PC-9 (cell line): ENCODE results near the gene H6PD. TPM values are rescaled to one million over a fixed set of nuclear protein-coding genes. Genes with fewer than 3 reads are reported as not detected.

Experiments
- BruUV-seq: library from RNA; stranded (reverse); fragments of 400-500 nt; replicated peaks from 2 replicates; lab custom pipeline; 2021; lab: Mats Ljungman, UMichigan
- CTCF ChIA-PET: fragments of 300-600 bp; sonication (Branson Sonifier 250); formaldehyde crosslinking; loops from one replicate; lab custom pipeline; 2022; ENCODE audit warnings: antibody characterized with exemption; lab: Charles Lee
- POLR2A ChIA-PET: fragments of 300-600 bp; sonication (Branson Sonifier 250); formaldehyde crosslinking; loops from one replicate; lab custom pipeline; 2022; ENCODE audit warnings: antibody characterized with exemption; ENCODE audit not compliant: unreplicated experiment; lab: Charles Lee
- DNase-seq, 2 experiments: peaks; one replicate each; pipeline versions ENCODE4 v3.0.0 to v3.0.0-alpha.2; 2015 to 2022; ENCODE audit warnings: mixed read lengths in 1 of 2
- H2AFZ ChIP-seq: fragments of 200-600 bp; sonication (generic); 2 replicates; pipeline ENCODE4 v1.8.1; 2017; ENCODE audit warnings: antibody characterized with exemption
- H3F3A ChIP-seq: fragments of 200-600 bp; sonication (generic); 2 replicates; pipeline ENCODE4 v1.8.1; 2017; ENCODE audit warnings: antibody characterized with exemption, mild to moderate bottlenecking, low read depth; ENCODE audit not compliant: insufficient read depth
- H3K27ac ChIP-seq: fragments of 200-600 bp; sonication (generic); 2 replicates; pipeline ENCODE4 v1.6.1; 2016; ENCODE audit warnings: mixed run types
- H3K27me3 ChIP-seq: fragments of 200-600 bp; sonication (generic); 2 replicates; pipeline ENCODE4 v1.6.1; 2016; ENCODE audit warnings: low read depth, mixed run types; ENCODE audit not compliant: insufficient read depth
- H3K36me3 ChIP-seq: fragments of 200-600 bp; sonication (generic); 2 replicates; pipeline ENCODE4 v1.6.1; 2016; ENCODE audit warnings: low read depth, mixed run types
- H3K4me1 ChIP-seq: fragments of 200-600 bp; sonication (generic); replicated peaks from 2 replicates; pipeline ENCODE4 v1.6.1; 2016; ENCODE audit warnings: mixed run types; ENCODE audit not compliant: insufficient read depth
- H3K4me2 ChIP-seq: fragments of 200-600 bp; sonication (generic); 2 replicates; pipeline ENCODE4 v1.6.1; 2017; ENCODE audit warnings: mixed run types
- H3K4me3 ChIP-seq: fragments of 200-600 bp; sonication (generic); 2 replicates; pipeline ENCODE4 v1.6.1; 2016; ENCODE audit warnings: mixed run types
- H3K79me2 ChIP-seq: fragments of 200-600 bp; sonication (generic); 2 replicates; pipeline ENCODE4 v1.6.1; 2017; ENCODE audit warnings: low read depth, mixed run types
- H3K9me2 ChIP-seq: fragments of 200-600 bp; sonication (generic); 2 replicates; pipeline ENCODE4 v1.8.1; 2017; ENCODE audit warnings: mild to moderate bottlenecking; ENCODE audit not compliant: insufficient read depth
- H3K9me3 ChIP-seq: fragments of 200-600 bp; sonication (generic); 2 replicates; pipeline ENCODE4 v1.8.1; 2016; ENCODE audit warnings: low read depth; ENCODE audit not compliant: insufficient read depth
- H4K20me1 ChIP-seq: fragments of 200-600 bp; sonication (generic); 2 replicates; pipeline ENCODE4 v1.8.1; 2017; ENCODE audit not compliant: insufficient read depth
- EZH2 ChIP-seq: fragments of 200-600 bp; sonication (generic); IDR thresholded peaks from 2 replicates; pipeline ENCODE4 v1.8.0; 2017; ENCODE audit warnings: antibody characterized with exemption, low read depth
- intact Hi-C: fragments of 100-400 bp; cut with micrococcal nuclease; formaldehyde crosslinking; loops from one replicate; pipeline ENCODE4 v1.10.0; 2022; ENCODE audit not compliant: unreplicated experiment
- total RNA-seq: library from RNA; stranded (reverse); gene quantifications from 2 replicates; pipeline ENCODE4 v1.2.3, GENCODE V29; 2021
- TF ChIP-seq, protein P1 (sequence below): fragments of 200-600 bp; sonication (generic); conservative IDR thresholded peaks from 2 replicates; pipeline ENCODE4 v1.6.1; 2017; ENCODE audit warnings: mixed run types, antibody characterized with exemption, mild to moderate bottlenecking, moderate library complexity

Gene H6PD
- total RNA-seq, 1 experiment from 2014 or later: 31.1 TPM

- CTCF ChIA-PET: no interaction called here
- no TSS peak for BruUV-seq
- H3K4me2 ChIP-seq: no peak overlapping the region
These were observed 80.3 kb downstream of the H6PD start for GRCh38 chr1:9314711-9315379.

GRCh38 chr1:9315411-9316079, 81.0 kb downstream of the H6PD start:
- BruUV-seq: no TSS peak
- Histone ChIP-seq H4K20me1 (no peaks in the 10 kb centered on the region), H3K79me2 (peaks cover 8% of the 10 kb centered on the region; the same call in 1 of the 2 replicates), H3K27ac (no peak overlapping the region), H3K9me3 (no peaks in the 10 kb centered on the region), H2AFZ (no peak overlapping the region), H3K4me1 (no peaks in the 10 kb centered on the region), H3K4me3 (no peak overlapping the region), H3K36me3 (no peaks in the 10 kb centered on the region), H3K4me2 (no peak overlapping the region), H3K9me2 (no peaks in the 10 kb centered on the region), H3K27me3 (no peaks in the 10 kb centered on the region), H3F3A (no peaks in the 10 kb centered on the region)
- TF ChIP-seq, protein P1, sequence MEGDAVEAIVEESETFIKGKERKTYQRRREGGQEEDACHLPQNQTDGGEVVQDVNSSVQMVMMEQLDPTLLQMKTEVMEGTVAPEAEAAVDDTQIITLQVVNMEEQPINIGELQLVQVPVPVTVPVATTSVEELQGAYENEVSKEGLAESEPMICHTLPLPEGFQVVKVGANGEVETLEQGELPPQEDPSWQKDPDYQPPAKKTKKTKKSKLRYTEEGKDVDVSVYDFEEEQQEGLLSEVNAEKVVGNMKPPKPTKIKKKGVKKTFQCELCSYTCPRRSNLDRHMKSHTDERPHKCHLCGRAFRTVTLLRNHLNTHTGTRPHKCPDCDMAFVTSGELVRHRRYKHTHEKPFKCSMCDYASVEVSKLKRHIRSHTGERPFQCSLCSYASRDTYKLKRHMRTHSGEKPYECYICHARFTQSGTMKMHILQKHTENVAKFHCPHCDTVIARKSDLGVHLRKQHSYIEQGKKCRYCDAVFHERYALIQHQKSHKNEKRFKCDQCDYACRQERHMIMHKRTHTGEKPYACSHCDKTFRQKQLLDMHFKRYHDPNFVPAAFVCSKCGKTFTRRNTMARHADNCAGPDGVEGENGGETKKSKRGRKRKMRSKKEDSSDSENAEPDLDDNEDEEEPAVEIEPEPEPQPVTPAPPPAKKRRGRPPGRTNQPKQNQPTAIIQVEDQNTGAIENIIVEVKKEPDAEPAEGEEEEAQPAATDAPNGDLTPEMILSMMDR: no peak
- TF ChIP-seq EZH2: no peak
- DNase-seq: peak in 1 of 2 experiments; percentile 63
- POLR2A ChIA-PET: no interaction called here
- intact Hi-C loops: loop anchor here (1.0 kb wide), 1 partner anchor 12 kb away; no protein-coding TSS in a partner anchor
- CTCF ChIA-PET: no interaction called here

More at GRCh38 chr1:9314711-9315379, 80.3 kb downstream of the H6PD start:
- no peaks in the 10 kb centered on the region for H3K27me3 ChIP-seq
- POLR2A ChIA-PET: no interaction called here
- no peak overlapping the region for H3K27ac ChIP-seq
- H4K20me1 ChIP-seq: no peaks in the 10 kb centered on the region
- no peaks in the 10 kb centered on the region for H3K36me3 ChIP-seq
- no peaks in the 10 kb centered on the region for H3K9me3 ChIP-seq
- DNase-seq: no peak
- H3F3A ChIP-seq: no peaks in the 10 kb centered on the region
- H3K4me3 ChIP-seq: no peak overlapping the region
- H3K79me2 ChIP-seq: peaks cover 9% of the 10 kb centered on the region; the same call in 1 of the 2 replicates
- H3K4me1 ChIP-seq: no peaks in the 10 kb centered on the region
- intact Hi-C loops: loop anchor here (1.0 kb wide), 1 partner anchor 12 kb away; no protein-coding TSS in a partner anchor
- TF ChIP-seq, protein P1: no peak
- no peak for TF ChIP-seq EZH2
- no peaks in the 10 kb centered on the region for H3K9me2 ChIP-seq
- no peak overlapping the region for H2AFZ ChIP-seq

GRCh38 chr1:9316080-9316444, 81.5 kb downstream of the H6PD start:
- no peaks in the 10 kb centered on the region for H3K4me1 ChIP-seq
- H3K9me2 ChIP-seq: no peaks in the 10 kb centered on the region
- no peaks in the 10 kb centered on the region for H3K9me3 ChIP-seq
- H2AFZ ChIP-seq: no peak overlapping the region
- DNase-seq: peak in 1 of 2 experiments; percentile 67
- no peak overlapping the region for H3K4me3 ChIP-seq
- H3F3A ChIP-seq: no peaks in the 10 kb centered on the region
- no TSS peak for BruUV-seq
- intact Hi-C loops: no loop called here
- H4K20me1 ChIP-seq: no peaks in the 10 kb centered on the region
- no peak overlapping the region for H3K4me2 ChIP-seq
- POLR2A ChIA-PET: no interaction called here
- H3K27me3 ChIP-seq: no peaks in the 10 kb centered on the region
- TF ChIP-seq, protein P1: no peak
- TF ChIP-seq EZH2: no peak
- CTCF ChIA-PET: no interaction called here
- H3K79me2 ChIP-seq: peaks cover 8% of the 10 kb centered on the region; the same call in 1 of the 2 replicates
- H3K36me3 ChIP-seq: no peaks in the 10 kb centered on the region
- no peak overlapping the region for H3K27ac ChIP-seq
